ENCODE measurements around the gene C12orf57.

DNA sequence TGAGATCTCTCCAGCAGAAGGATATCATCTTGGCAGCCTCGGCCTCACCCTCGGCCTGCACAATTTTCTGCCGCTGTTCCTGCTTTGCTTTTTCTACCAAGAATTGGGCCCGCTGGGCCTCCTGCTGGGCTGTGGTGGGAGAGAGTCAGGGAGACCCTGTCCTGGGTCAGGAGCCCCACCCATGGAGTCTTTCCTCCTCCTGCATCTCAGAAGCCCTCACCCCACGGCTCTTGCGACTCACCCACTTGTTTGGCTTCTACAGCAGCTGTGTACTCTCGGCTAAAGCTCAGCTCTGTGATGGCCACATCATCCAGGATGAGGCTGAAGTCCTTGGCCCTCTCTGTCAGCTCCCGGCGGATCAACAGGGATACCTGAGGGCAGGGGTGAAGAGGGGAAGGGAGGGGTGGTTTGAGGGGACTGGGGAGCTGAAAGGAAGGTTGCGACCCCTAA is 23.9 kb downstream of the C12orf57 start:
- TF ChIP-seq EZH2 (IDR thresholded peaks at IDR 0.05; ENCODE audit: insufficient read depth, poor library complexity, severe bottlenecking) (no peak), EZH2phosphoT487 (IDR thresholded peaks at IDR 0.05; ENCODE audit: insufficient read depth, low read depth) (no peak)
